H9 (cell line): ENCODE measurements around the gene FUT1. TPM values are rescaled to one million over a fixed set of nuclear protein-coding genes. Genes with fewer than 3 reads are reported as not detected.

ENCODE experiments used
- DNase-seq: peaks from one replicate; pipeline ENCODE4 v3.0.0-alpha.2; 2017
- H2AFZ ChIP-seq: one replicate; pipeline ENCODE4 v1.6.1; 2013; ENCODE audit warnings: mild to moderate bottlenecking, low read length, control low read depth, moderate library complexity
- H2AK5ac ChIP-seq: 2 replicates; pipeline ENCODE4 v1.6.1; 2013; ENCODE audit warnings: low read length, control low read depth, mixed read lengths; ENCODE audit not compliant: insufficient read length
- H2BK120ac ChIP-seq: one replicate; pipeline ENCODE4 v1.6.1; 2013; ENCODE audit warnings: low read depth, mild to moderate bottlenecking, low read length, control low read depth, inconsistent platforms; ENCODE audit not compliant: poor library complexity, severe bottlenecking
- H2BK12ac ChIP-seq: 2 replicates; pipeline ENCODE4 v1.6.1; 2013; ENCODE audit warnings: low read length, control low read depth, mixed read lengths, low read depth; ENCODE audit not compliant: insufficient read length
- H2BK15ac ChIP-seq: 2 replicates; pipeline ENCODE4 v1.6.1; 2013; ENCODE audit warnings: low read depth, low read length, control low read depth
- H2BK20ac ChIP-seq: one replicate; pipeline ENCODE4 v1.6.1; 2013; ENCODE audit warnings: low read depth, mild to moderate bottlenecking, low read length, control low read depth, inconsistent platforms; ENCODE audit not compliant: poor library complexity, severe bottlenecking
- H2BK5ac ChIP-seq: 2 replicates; pipeline ENCODE4 v1.6.1; 2013; ENCODE audit warnings: low read length, control low read depth, mixed read lengths; ENCODE audit not compliant: insufficient read length
- H3K14ac ChIP-seq: 2 replicates; pipeline ENCODE4 v1.6.1; 2013; ENCODE audit warnings: low read length, control low read depth; ENCODE audit not compliant: insufficient read depth
- H3K18ac ChIP-seq: 2 replicates; pipeline ENCODE4 v1.6.1; 2013; ENCODE audit warnings: low read depth, mild to moderate bottlenecking, mixed read lengths, low read length, control low read depth; ENCODE audit not compliant: insufficient read length
- H3K23ac ChIP-seq: 2 replicates; pipeline ENCODE4 v1.6.1; 2013; ENCODE audit warnings: low read length, control low read depth, mixed read lengths, low read depth; ENCODE audit not compliant: insufficient read length
- H3K23me2 ChIP-seq: 2 replicates; pipeline ENCODE4 v1.6.1; 2013; ENCODE audit warnings: low read depth, mild to moderate bottlenecking, mixed read lengths, low read length, control low read depth; ENCODE audit not compliant: insufficient read length, poor library complexity, severe bottlenecking
- H3K27ac ChIP-seq: 2 replicates; pipeline ENCODE4 v1.5.1; 2013; ENCODE audit warnings: low read length, control low read depth, mixed read lengths, low read depth; ENCODE audit not compliant: insufficient read length
- H3K27me3 ChIP-seq: 2 replicates; pipeline ENCODE4 v1.6.1; 2013; ENCODE audit warnings: low read length, control low read depth, inconsistent platforms; ENCODE audit not compliant: insufficient read depth
- H3K4ac ChIP-seq: 2 replicates; pipeline ENCODE4 v1.6.1; 2013; ENCODE audit warnings: low read depth, mild to moderate bottlenecking, control low read depth, inconsistent platforms, low read length, moderate library complexity
- H3K4me1 ChIP-seq: 2 replicates; pipeline ENCODE4 v1.6.1; 2013; ENCODE audit warnings: low read length, control low read depth, inconsistent platforms; ENCODE audit not compliant: insufficient read depth
- H3K4me2 ChIP-seq: 2 replicates; pipeline ENCODE4 v1.6.1; 2013; ENCODE audit warnings: low read length, control low read depth, mixed read lengths; ENCODE audit not compliant: insufficient read length, insufficient read depth
- H3K56ac ChIP-seq: 2 replicates; pipeline ENCODE4 v1.6.1; 2013; ENCODE audit warnings: low read depth, mild to moderate bottlenecking, mixed read lengths, low read length, control low read depth; ENCODE audit not compliant: insufficient read length
- H3K79me1 ChIP-seq: 2 replicates; pipeline ENCODE4 v1.6.1; 2013; ENCODE audit warnings: low read depth, mild to moderate bottlenecking, moderate library complexity, low read length, control low read depth, inconsistent platforms; ENCODE audit not compliant: insufficient read depth, poor library complexity, severe bottlenecking
- H3K79me2 ChIP-seq: 2 replicates; pipeline ENCODE4 v1.6.1; 2013; ENCODE audit warnings: low read length, control low read depth, inconsistent platforms; ENCODE audit not compliant: insufficient read depth
- H3K9ac ChIP-seq: 2 replicates; pipeline ENCODE4 v1.6.1; 2013; ENCODE audit warnings: low read length, control low read depth, mixed read lengths; ENCODE audit not compliant: insufficient read length; ENCODE audit errors: extremely low read depth
- H3K9me3 ChIP-seq: one replicate; pipeline ENCODE4 v1.6.1; 2013; ENCODE audit warnings: low read depth, low read length, inconsistent platforms; ENCODE audit not compliant: control insufficient read depth
- H3T11ph ChIP-seq: one replicate; pipeline ENCODE4 v1.6.1; 2013; ENCODE audit warnings: mild to moderate bottlenecking, low read length, control low read depth, inconsistent platforms
- H4K20me1 ChIP-seq: one replicate; pipeline ENCODE4 v1.6.1; 2013; ENCODE audit not compliant: control insufficient read depth, insufficient read length, insufficient read depth
- H4K5ac ChIP-seq: 2 replicates; pipeline ENCODE4 v1.6.1; 2013; ENCODE audit warnings: low read depth, mild to moderate bottlenecking, mixed read lengths, low read length, control low read depth; ENCODE audit not compliant: insufficient read length
- H4K8ac ChIP-seq: replicated peaks from 2 replicates; pipeline ENCODE4 v1.6.1; 2013; ENCODE audit warnings: low read length, control low read depth, mixed read lengths, low read depth; ENCODE audit not compliant: insufficient read length
- H4K91ac ChIP-seq: 2 replicates; pipeline ENCODE4 v1.6.1; 2013; ENCODE audit warnings: low read depth, mild to moderate bottlenecking, moderate library complexity, mixed read lengths, low read length, control low read depth; ENCODE audit not compliant: insufficient read length
- H3K27ac Mint-ChIP-seq, 3 experiments: 2 replicates in 2 of 3; 3 replicates in 1 of 3; pipeline ENCODE4 v1.8.0; 2020 to 2021; ENCODE audit warnings: mixed read lengths in 3 of 3, mild to moderate bottlenecking in 1 of 3, moderate library complexity in 1 of 3
- H3K27me3 Mint-ChIP-seq: 2 replicates; pipeline ENCODE4 v1.8.0; 2021; ENCODE audit warnings: low read depth, mild to moderate bottlenecking, moderate library complexity, mixed read lengths
- H3K36me3 Mint-ChIP-seq, 3 experiments: 2 replicates in 2 of 3; 3 replicates in 1 of 3; pipeline ENCODE4 v1.8.0; 2020 to 2021; ENCODE audit warnings: low read depth in 3 of 3, mixed read lengths in 3 of 3; ENCODE audit not compliant: insufficient read depth in 1 of 3
- H3K4me1 Mint-ChIP-seq, 2 experiments: 2 replicates each; pipeline ENCODE4 v1.8.0; 2020; ENCODE audit warnings: mixed read lengths in 2 of 2
- H3K4me3 Mint-ChIP-seq, 2 experiments: 2 replicates in 1 of 2; 3 replicates in 1 of 2; pipeline ENCODE4 v1.8.0; 2020 to 2021; ENCODE audit warnings: mild to moderate bottlenecking in 2 of 2, mixed read lengths in 2 of 2, moderate library complexity in 1 of 2
- H3K9me3 Mint-ChIP-seq, 2 experiments: 2 replicates in 1 of 2; 3 replicates in 1 of 2; pipeline ENCODE4 v1.8.0; 2020; ENCODE audit warnings: mild to moderate bottlenecking in 2 of 2, mixed read lengths in 2 of 2, moderate library complexity in 1 of 2
- CTCF ChIP-seq: fragments of 200-600 bp; sonication (generic); conservative IDR thresholded peaks from 3 replicates; pipeline ENCODE4 v1.8.0; 2021; ENCODE audit warnings: antibody characterized with exemption, mild to moderate bottlenecking
- WGBS: extraction: QIAGEN DNeasy Blood & Tissue Kit; methylation state at CpG from one replicate; pipeline ENCODE4 v1.1.7; 2013; ENCODE audit warnings: missing lambda C conversion rate, low lambda C conversion rate, mixed read lengths; ENCODE audit not compliant: insufficient read length; ENCODE audit errors: extremely low coverage; 5-methylcytosine and 5-hydroxymethylcytosine counted together
- total RNA-seq: library from RNA; stranded (reverse); gene quantifications from 2 replicates; pipeline ENCODE4 v1.2.1, GENCODE V29; 2021

FUT1 gene
- total RNA-seq, 1 experiment from 2014 or later, result 16.1 TPM

GRCh38 chr19:48798937-48799336, 46.5 kb upstream of the FUT1 start:
- Histone ChIP-seq H2BK120ac (no peak overlapping the region), H3T11ph (no peak overlapping the region), H3K18ac (no peak overlapping the region), H4K8ac (no peak overlapping the region), H2BK15ac (no peak overlapping the region), H3K4ac (no peak overlapping the region), H3K79me2 (no peaks in the 10 kb centered on the region), H4K5ac (no peak overlapping the region), H2BK5ac (no peak overlapping the region), H2BK12ac (no peak overlapping the region), H3K23me2 (no peaks in the 10 kb centered on the region), H3K14ac (no peak overlapping the region), H2BK20ac (no peak overlapping the region), H4K20me1 (no peaks in the 10 kb centered on the region), H3K79me1 (no peaks in the 10 kb centered on the region), H3K56ac (no peak overlapping the region), H3K4me1 (peaks cover 4% of the 10 kb centered on the region; the same call in 1 of the 2 replicates), H2AK5ac (no peak overlapping the region), H2AFZ (no peak overlapping the region), H3K9ac (no peak overlapping the region), H3K9me3 (no peaks in the 10 kb centered on the region), H3K4me2 (no peak overlapping the region), H3K27ac (no peak overlapping the region), H3K27me3 (no peaks in the 10 kb centered on the region), H3K23ac (no peak overlapping the region), H4K91ac (no peak overlapping the region)
- WGBS, result no CpG with 5 or more reads among the region's 6 CpGs
- Mint-ChIP-seq H3K27me3 (no peaks in the 10 kb centered on the region; the same call in none of the 2 replicates), H3K4me1 (peaks cover 17 to 19% of the 10 kb centered on the region in 2 experiments), H3K4me3 (no peak overlapping the region), H3K27ac (peak overlapping the region; percentile 51 to 83 (median 77); a peak in 4 of 7 replicates), H3K36me3 (no peaks in the 10 kb centered on the region; a peak in 1 of 7 replicates), H3K9me3 (0 out of 5 replicates have a peak, but pooled peaks cover 0 to 2% of the 10 kb centered on the region in 2 experiments)
- DNase-seq, result peak; percentile 83
- TF ChIP-seq CTCF, result no peak
